GM12878 (cell line): ENCODE data around the gene LRP5. TPM values are rescaled to one million over a fixed set of nuclear protein-coding genes. Genes with fewer than 3 reads are reported as not detected.

Experiments used
- ATAC-seq: fragments of 200-7000 bp; cut with Tn5 transposase; 3 replicates; pipeline ENCODE4 v1.9.1; 2020; ENCODE audit warnings: mild to moderate bottlenecking, moderate library complexity
- BruUV-seq: library from RNA; stranded (reverse); fragments of 400-500 nt; replicated peaks from 2 replicates; lab custom pipeline; 2021; lab: Mats Ljungman, UMichigan
- CTCF ChIA-PET: fragments of 300-600 bp; sonication (Branson Sonifier 250); formaldehyde crosslinking; extraction: SDS; loops from one replicate; lab custom pipeline; 2021; ENCODE audit warnings: inconsistent platforms; lab: Yijun Ruan, JAX
- POLR2A ChIA-PET: fragments of 350-600 bp; formaldehyde crosslinking; extraction: SDS; loops from one replicate; lab custom pipeline; 2021; ENCODE audit warnings: inconsistent platforms; lab: Charles Lee
- RAD21 ChIA-PET: fragments of 300-600 bp; sonication (Branson Sonifier 250); formaldehyde crosslinking; loops from one replicate; lab custom pipeline; 2023; ENCODE audit warnings: antibody characterized with exemption; ENCODE audit not compliant: unreplicated experiment; lab: Charles Lee
- SMC1A ChIA-PET: fragments of 300-600 bp; sonication (Branson Sonifier 250); formaldehyde crosslinking; loops from one replicate; lab custom pipeline; 2023; ENCODE audit not compliant: unreplicated experiment, uncharacterized antibody; lab: Charles Lee
- DNase-seq: peaks from one replicate; pipeline ENCODE4 v3.0.0-alpha.2; 2011; ENCODE audit warnings: low read depth, low spot score
- FAIRE-seq: peaks from 3 replicates; lab custom pipeline; 2011; peaks lifted over from hg19 to GRCh38; lab: Jason Lieb, UNC
- H2AFZ ChIP-seq: 2 replicates; pipeline ENCODE4 v1.6.0; 2011; ENCODE audit warnings: low read depth, low read length, control low read depth; ENCODE audit not compliant: control insufficient read depth
- H3K27ac ChIP-seq: 2 replicates; pipeline ENCODE4 v1.5.1; 2011; ENCODE audit warnings: control low read depth; ENCODE audit not compliant: control insufficient read depth, insufficient read depth
- H3K27me3 ChIP-seq, 2 experiments: replicated peaks in 1 of 2; 2 replicates each; pipeline versions ENCODE4 v1.6.0 to v1.6.1; 2011; ENCODE audit warnings: low read length in 1 of 2; ENCODE audit not compliant: control insufficient read depth in 2 of 2, insufficient read depth in 2 of 2
- H3K36me3 ChIP-seq, 2 experiments: 2 replicates each; pipeline ENCODE4 v1.5.1; 2011; ENCODE audit warnings: low read length in 1 of 2; ENCODE audit not compliant: control insufficient read depth in 2 of 2, insufficient read depth in 2 of 2
- H3K4me1 ChIP-seq: 2 replicates; pipeline ENCODE4 v1.6.1; 2011; ENCODE audit warnings: mild to moderate bottlenecking, low read length, moderate library complexity, mixed read lengths; ENCODE audit not compliant: control insufficient read depth, insufficient read depth
- H3K4me2 ChIP-seq: 2 replicates; pipeline ENCODE4 v1.6.0; 2011; ENCODE audit warnings: control low read depth; ENCODE audit not compliant: control insufficient read depth, insufficient read depth
- H3K4me3 ChIP-seq: fragments of 200-600 bp; sonication (generic); 2 replicates; pipeline ENCODE4 v1.5.1; 2016
- H3K79me2 ChIP-seq: 2 replicates; pipeline ENCODE4 v1.6.0; 2011; ENCODE audit warnings: low read length; ENCODE audit not compliant: control insufficient read depth, insufficient read depth
- H3K9ac ChIP-seq: 2 replicates; pipeline ENCODE4 v1.8.0; 2011; ENCODE audit warnings: low read length, control low read depth, mixed read lengths; ENCODE audit not compliant: control insufficient read depth, insufficient read depth
- H3K9me3 ChIP-seq: replicated peaks from 3 replicates; pipeline ENCODE4 v1.5.1; 2011; ENCODE audit warnings: mild to moderate bottlenecking, low read length; ENCODE audit not compliant: control insufficient read depth, insufficient read depth
- H4K20me1 ChIP-seq: 2 replicates; pipeline ENCODE4 v1.6.0; 2011; ENCODE audit not compliant: control insufficient read depth, insufficient read depth
- BCLAF1 ChIP-seq: fragments of 450-650 bp; IDR thresholded peaks from 2 replicates; pipeline ENCODE4 v1.6.1; 2017; ENCODE audit warnings: antibody characterized with exemption, mild to moderate bottlenecking, moderate library complexity
- BMI1 ChIP-seq: fragments of 450-650 bp; IDR thresholded peaks from 2 replicates; pipeline ENCODE4 v1.6.1; 2016; ENCODE audit warnings: mild to moderate bottlenecking, moderate library complexity, borderline replicate concordance
- CBX3 ChIP-seq: fragments of 200-600 bp; sonication (generic); IDR thresholded peaks from 2 replicates; pipeline ENCODE4 v1.6.1; 2016; ENCODE audit warnings: low read depth, borderline replicate concordance
- CHD2 ChIP-seq: IDR thresholded peaks from 2 replicates; pipeline ENCODE4 v1.6.1; 2011; ENCODE audit warnings: low read depth, low read length, improper control_type of control experiment, borderline replicate concordance
- IKZF2 ChIP-seq, 2 experiments: fragments of 450-650 bp; IDR thresholded peaks; 2 replicates each; pipeline ENCODE4 v1.6.1; 2017; ENCODE audit warnings: mild to moderate bottlenecking in 2 of 2, moderate library complexity in 2 of 2
- KAT2A ChIP-seq: conservative IDR thresholded peaks from 2 replicates; pipeline ENCODE4 v1.6.1; 2011; ENCODE audit warnings: low read depth, low read length; ENCODE audit not compliant: control insufficient read depth
- NFIC ChIP-seq: IDR thresholded peaks from 2 replicates; pipeline ENCODE4 v1.6.1; 2012; ENCODE audit warnings: low read depth, mild to moderate bottlenecking, inconsistent platforms, low read length, moderate library complexity
- NKRF ChIP-seq: fragments of 450-650 bp; conservative IDR thresholded peaks from 2 replicates; pipeline ENCODE4 v1.6.1; 2017; ENCODE audit warnings: mild to moderate bottlenecking, moderate library complexity
- RAD51 ChIP-seq: fragments of 450-650 bp; IDR thresholded peaks from 2 replicates; pipeline ENCODE4 v1.6.1; 2016; ENCODE audit warnings: moderate library complexity, mild to moderate bottlenecking, inconsistent platforms
- RCOR1 ChIP-seq: conservative IDR thresholded peaks from 2 replicates; pipeline ENCODE4 v1.6.1; 2012; ENCODE audit warnings: low read depth, low read length, improper control_type of control experiment
- RUNX3 ChIP-seq: IDR thresholded peaks from 2 replicates; pipeline ENCODE4 v1.6.1; 2012; ENCODE audit warnings: low read length, inconsistent platforms
- WGBS: methylation state at CpG from one replicate; pipeline ENCODE4 v1.1.6; 2016; ENCODE audit warnings: low lambda C conversion rate; ENCODE audit not compliant: insufficient replicate concordance, insufficient coverage; ENCODE audit errors: missing lambda C conversion rate; 5-methylcytosine and 5-hydroxymethylcytosine counted together
- in situ Hi-C: fragments of 300-500 bp; cut with MboI; formaldehyde crosslinking; loops from 9 replicates; pipeline ENCODE4 v1.14.3; 2018; ENCODE audit warnings: mixed read lengths
- intact Hi-C: fragments of 100-400 bp; cut with micrococcal nuclease; formaldehyde crosslinking; loops from one replicate; pipeline ENCODE4 v1.14.2; 2022; ENCODE audit not compliant: unreplicated experiment
- polyA plus RNA-seq, 11 experiments: library from polyadenylated mRNA; depleted of rRNA in 4 of 11; unstranded in 6 of 11; stranded (reverse) in 5 of 11; fragments of >200 nt; fragmentation: Nextera tagmentation in 4 of 11; fragmentation: Illumina TruSeq in 1 of 11; extraction: Ambion mirVana in 4 of 11; extraction: Trizol in 1 of 11; gene quantifications; 1 replicate in 1 of 11; 2 replicates in 10 of 11; pipeline versions ENCODE4 v1.2.1 to v1.2.3, GENCODE V29; 2011 to 2016; ENCODE audit warnings: inconsistent platforms in 2 of 11, missing spikeins in 2 of 11, low read depth in 1 of 11
- total RNA-seq, 4 experiments: library from RNA; depleted of rRNA in 3 of 4; stranded (reverse); fragments of >200 nt in 3 of 4; fragmentation: Illumina TruSeq in 1 of 4; extraction: Trizol in 1 of 4; gene quantifications; 2 replicates each; pipeline versions ENCODE4 v1.2.1 to v1.2.3, GENCODE V29; 2013 to 2021

Gene LRP5
- total and polyA plus RNA-seq, 10 of the 15 experiments (the other 5 are each of a cell fraction or from before 2014, with no cell fraction given): 0.37 to 34.0 (median 6.6) TPM

- no peaks in the 10 kb centered on the region for H3K9me3 ChIP-seq
- BruUV-seq: no TSS peak
- ChIA-PET RAD21 (no interaction called here), POLR2A (no interaction called here), SMC1A (interaction anchor here (0.6 to 1.0 kb wide), 2 partner anchors 10 to 101 kb away, joined by 3 to 4 read pairs; no protein-coding TSS in a partner anchor), CTCF (no interaction called here)
- no peaks in the 10 kb centered on the region for H3K79me2 ChIP-seq
- no peaks in the 10 kb centered on the region for H3K36me3 ChIP-seq
- H3K27ac ChIP-seq: no peak overlapping the region
- no peak overlapping the region for H3K9ac ChIP-seq
- FAIRE-seq (no peak), ATAC-seq (no peak), DNase-seq (no peak)
- no peak for TF ChIP-seq RAD51
- TF ChIP-seq KAT2A: no peak
- TF ChIP-seq NKRF: no peak
- TF ChIP-seq RCOR1: no peak
- no peak for TF ChIP-seq CBX3
- TF ChIP-seq RUNX3: no peak
- TF ChIP-seq BMI1: no peak
- no peak for TF ChIP-seq CHD2
- no peak for TF ChIP-seq NFIC
- TF ChIP-seq IKZF2 (IDR thresholded peaks at IDR 0.05): no peak
- TF ChIP-seq BCLAF1: no peak
- in situ Hi-C loops: no loop called here
- H3K4me3 ChIP-seq: no peak overlapping the region
- no peaks in the 10 kb centered on the region for H3K27me3 ChIP-seq
- no peak overlapping the region for H2AFZ ChIP-seq
- intact Hi-C loops: loop anchor here (10.0 kb wide), 1 partner anchor 431 kb away; no protein-coding TSS in a partner anchor
- H3K4me1 ChIP-seq: no peaks in the 10 kb centered on the region; the same call in 1 of the 2 replicates
- 76% methylated on average over 7 of the region's 8 CpGs for WGBS
- H3K4me2 ChIP-seq: no peak overlapping the region
- no peaks in the 10 kb centered on the region for H4K20me1 ChIP-seq
Observed at GRCh38 chr11:68455485-68455884, 143.1 kb downstream of the LRP5 start.
